Measurements from ENCODE around the gene ANKHD1. TPM values are rescaled to one million over a fixed set of nuclear protein-coding genes. Genes with fewer than 3 reads are reported as not detected.

Gene ANKHD1
- total and polyA plus RNA-seq, 9 of the 15 experiments (the other 6 are each of a cell fraction or from before 2014, with no cell fraction given), result 38.9 to 138 (median 78.7) TPM

- TF ChIP-seq FOXA3 (CRISPR knock-in tag; conservative IDR thresholded peaks at IDR 0.05 in 1 of 2, IDR thresholded peaks at IDR 0.05 in 1 of 2) (no peak), GMEB1 (CRISPR knock-in tag; IDR thresholded peaks at IDR 0.05) (no peak), SUPT5H (IDR thresholded peaks at IDR 0.05) (peak; percentile 54; the same call in 1 of the 2 replicates), ZNF280B (CRISPR knock-in tag; IDR thresholded peaks at IDR 0.05) (no peak), ZSCAN29 (IDR thresholded peaks at IDR 0.05) (no peak), MCM3 (IDR thresholded peaks at IDR 0.05) (no peak), ZBTB17 (CRISPR knock-in tag; IDR thresholded peaks at IDR 0.05) (0 out of 2 replicates have a peak, but pooled peaks have one; percentile 32), JUNB (CRISPR knock-in tag; conservative IDR thresholded peaks at IDR 0.05) (no peak), PTRF (tag; IDR thresholded peaks at IDR 0.05) (no peak), ZNF175 (CRISPR knock-in tag; IDR thresholded peaks at IDR 0.05; ENCODE audit: low read depth) (0 out of 2 replicates have a peak, but pooled peaks have one; percentile 61), ELF4 (CRISPR knock-in tag; IDR thresholded peaks at IDR 0.05) (no peak), ZNF445 (CRISPR knock-in tag; IDR thresholded peaks at IDR 0.05; ENCODE audit: low read depth) (no peak), ZNF764 (CRISPR knock-in tag; IDR thresholded peaks at IDR 0.05; ENCODE audit: low read depth) (no peak), ZBTB1 (CRISPR knock-in tag; IDR thresholded peaks at IDR 0.05; ENCODE audit: borderline replicate concordance, low read depth) (no peak), ATF1 (CRISPR knock-in tag; IDR thresholded peaks at IDR 0.05) (no peak), ATF1 (tag; IDR thresholded peaks at IDR 0.05) (no peak), HMG20B (CRISPR knock-in tag; IDR thresholded peaks at IDR 0.05) (no peak), AFF4 (CRISPR knock-in tag; IDR thresholded peaks at IDR 0.05) (no peak), RUNX1 (IDR thresholded peaks at IDR 0.05; ENCODE audit: low read depth) (no peak), LCOR (CRISPR knock-in tag; IDR thresholded peaks at IDR 0.05) (no peak)
Measured at GRCh38 chr5:140549237-140550144, 147.9 kb downstream of the ANKHD1 start (continued).
